ENCODE measurements around the gene PSMB4. TPM values are rescaled to one million over a fixed set of nuclear protein-coding genes. Genes with fewer than 3 reads are reported as not detected.

Gene PSMB4
- total RNA-seq, 2 experiments from 2014 or later: 316 to 324 TPM

- H3K4me3 Mint-ChIP-seq: no peak overlapping the region
- H3K4me1 Mint-ChIP-seq (ENCODE audit: low read depth): peaks cover 52% of the 10 kb centered on the region
- POLR2A ChIA-PET: interaction anchor here (0.7 to 1.5 kb wide), 3 partner anchors 13 to 29 kb away, joined by 4 to 5 read pairs (median 5); partner anchors contain the start of gene POGZ
- no peaks in the 10 kb centered on the region for H3K27me3 ChIP-seq (ENCODE audit: control insufficient read depth in 1 of 2, insufficient read depth in 2 of 2, low read length in 2 of 2)
- H3K27ac ChIP-seq (ENCODE audit: low read depth in 1 of 2, low read length in 2 of 2): no peak overlapping the region
- no peak for DNase-seq
- no peaks in the 10 kb centered on the region for H3K27me3 Mint-ChIP-seq
- peaks cover 18% of the 10 kb centered on the region for H3K36me3 ChIP-seq (ENCODE audit: insufficient read depth, low read length)
- no peak overlapping the region for H3K4me3 ChIP-seq (ENCODE audit: low read length)
- peaks cover 33% of the 10 kb centered on the region for H3K36me3 Mint-ChIP-seq (ENCODE audit: low read depth)
- CTCF ChIA-PET: interaction anchor here (0.9 to 1.6 kb wide), 10 partner anchors 12 to 392 kb away, joined by 3 to 6 read pairs (median 4); partner anchors contain the start of genes POGZ and TUFT1
- H3K4me1 ChIP-seq (ENCODE audit: insufficient read depth, low read length): peaks cover 11% of the 10 kb centered on the region
- TF ChIP-seq CTCF (IDR thresholded peaks at IDR 0.05): no peak
- intact Hi-C loops (cut with DNase I, micrococcal nuclease): loop anchor here (1.0 to 10.0 kb wide), 7 partner anchors 66 to 550 kb away; partner anchors contain the start of genes CGN (in 1 of the 2) and S100A10 (in 1 of the 2)
- no peaks in the 10 kb centered on the region for H3K9me3 ChIP-seq (ENCODE audit: control insufficient read depth in 1 of 2, insufficient read depth in 1 of 2, low read length in 2 of 2)
- no peak overlapping the region for H3K27ac Mint-ChIP-seq
- H3K9me3 Mint-ChIP-seq: no peaks in the 10 kb centered on the region
- ATAC-seq (ENCODE audit: poor library complexity): no peak
Measured at GRCh38 chr1:151444783-151445177, 45.4 kb downstream of the PSMB4 start.

GRCh38 chr1:151447696-151448095 lies 48.3 kb downstream of the PSMB4 start:
- Mint-ChIP-seq H3K36me3 (ENCODE audit: low read depth) (peaks cover 19% of the 10 kb centered on the region), H3K4me3 (no peak overlapping the region), H3K4me1 (ENCODE audit: low read depth) (peaks cover 38% of the 10 kb centered on the region), H3K27me3 (no peaks in the 10 kb centered on the region), H3K27ac (no peak overlapping the region), H3K9me3 (no peaks in the 10 kb centered on the region)
- no peak for TF ChIP-seq CTCF (IDR thresholded peaks at IDR 0.05)
- ChIA-PET POLR2A (interaction anchor here (0.6 to 1.1 kb wide), 2 partner anchors 11 to 364 kb away, joined by 3 to 4 read pairs; no protein-coding TSS in a partner anchor), CTCF (interaction anchor here (0.6 to 1.0 kb wide), 2 partner anchors 10 to 485 kb away, joined by 3 read pairs; no protein-coding TSS in a partner anchor)
- H3K4me3 ChIP-seq (ENCODE audit: low read length): no peak overlapping the region
- H3K36me3 ChIP-seq (ENCODE audit: insufficient read depth, low read length): peaks cover 4% of the 10 kb centered on the region
- ATAC-seq (ENCODE audit: poor library complexity): no peak
- no peak for DNase-seq
- H3K27me3 ChIP-seq (ENCODE audit: control insufficient read depth in 1 of 2, insufficient read depth in 2 of 2, low read length in 2 of 2): no peaks in the 10 kb centered on the region
- H3K9me3 ChIP-seq (ENCODE audit: control insufficient read depth in 1 of 2, insufficient read depth in 1 of 2, low read length in 2 of 2): no peaks in the 10 kb centered on the region
- intact Hi-C loops (cut with DNase I, micrococcal nuclease): loop anchor here in 1 of 2 experiments (10.0 kb wide), 2 partner anchors 147 to 547 kb away; partner anchors contain the start of gene S100A10
- H3K4me1 ChIP-seq (ENCODE audit: insufficient read depth, low read length): peaks cover 9% of the 10 kb centered on the region
- no peak overlapping the region for H3K27ac ChIP-seq (ENCODE audit: low read depth in 1 of 2, low read length in 2 of 2)

Other genes with a start within 250 kb of the PSMB4 start
- gene TNFAIP8L2, start 242.9 kb upstream of the PSMB4 start, total RNA-seq: under 1 TPM; 0.70 to 0.74 TPM
- gene LYSMD1, start 233.7 kb upstream of the PSMB4 start, total RNA-seq: under 1 TPM; 0.55 to 0.67 TPM
- 10 to 100 TPM; 35.2 to 35.7 TPM for gene SCNM1, start 233.4 kb upstream of the PSMB4 start, total RNA-seq
- 1 to 10 TPM in 1 of 2 experiments, not detected in 1; 1.6 TPM for gene TMOD4, start 223.6 kb upstream of the PSMB4 start, total RNA-seq
- 10 to 100 TPM; 12.7 to 17.2 TPM for gene VPS72, start 209.4 kb upstream of the PSMB4 start, total RNA-seq
- 10 to 100 TPM; 41.7 to 44.7 TPM for gene PIP5K1A, start 201.0 kb upstream of the PSMB4 start, total RNA-seq
- gene PSMD4, start 144.8 kb upstream of the PSMB4 start, total RNA-seq: 10 to 100 TPM; 57.2 TPM
- gene ZNF687, start 117.3 kb upstream of the PSMB4 start, total RNA-seq: 10 to 100 TPM; 38.9 to 40.0 TPM
- 10 to 100 TPM; 50.2 to 51.0 TPM for gene PI4KB, start 72.2 kb upstream of the PSMB4 start, total RNA-seq
- gene RFX5, start 52.3 kb upstream of the PSMB4 start, total RNA-seq: 10 to 100 TPM; 62.0 to 65.7 TPM
- not detected for gene SELENBP1, start 26.9 kb upstream of the PSMB4 start, total RNA-seq
- gene POGZ, start 59.9 kb downstream of the PSMB4 start, total RNA-seq: 10 to 100 TPM; 97.8 to 99.4 TPM
- gene CGN, start 111.8 kb downstream of the PSMB4 start, total RNA-seq: under 1 TPM; 0.08 to 0.28 TPM
- gene TUFT1, start 140.7 kb downstream of the PSMB4 start, total RNA-seq: 1 to 10 TPM; 7.2 to 9.6 TPM
- gene SNX27, start 212.5 kb downstream of the PSMB4 start, total RNA-seq: 10 to 100 TPM; 13.2 to 13.3 TPM

Measured in CD4-positive, alpha-beta T cell (primary cell).